Measurements from ENCODE around the gene ARMC12.

DNA sequence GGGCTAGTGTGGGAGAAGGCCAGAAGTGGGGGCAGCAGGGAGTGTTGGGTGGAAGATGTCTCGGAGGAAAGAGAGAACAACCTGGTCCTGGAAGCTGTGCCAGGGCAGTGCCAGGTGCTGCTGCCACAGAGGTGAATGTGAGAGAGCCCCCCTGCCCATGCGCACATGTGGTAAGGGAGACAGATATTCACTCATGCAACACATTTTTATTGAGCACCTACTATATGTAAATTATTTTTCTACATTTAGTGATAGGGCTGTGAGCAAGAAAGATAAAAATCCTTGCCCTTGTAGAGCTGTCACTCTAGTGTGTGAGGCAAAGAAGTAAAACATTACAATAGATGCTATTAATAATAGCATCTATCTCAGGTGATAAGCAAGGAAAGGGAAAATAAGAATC, 44.5 kb downstream of the ARMC12 start:
- TF ChIP-seq, protein P1, sequence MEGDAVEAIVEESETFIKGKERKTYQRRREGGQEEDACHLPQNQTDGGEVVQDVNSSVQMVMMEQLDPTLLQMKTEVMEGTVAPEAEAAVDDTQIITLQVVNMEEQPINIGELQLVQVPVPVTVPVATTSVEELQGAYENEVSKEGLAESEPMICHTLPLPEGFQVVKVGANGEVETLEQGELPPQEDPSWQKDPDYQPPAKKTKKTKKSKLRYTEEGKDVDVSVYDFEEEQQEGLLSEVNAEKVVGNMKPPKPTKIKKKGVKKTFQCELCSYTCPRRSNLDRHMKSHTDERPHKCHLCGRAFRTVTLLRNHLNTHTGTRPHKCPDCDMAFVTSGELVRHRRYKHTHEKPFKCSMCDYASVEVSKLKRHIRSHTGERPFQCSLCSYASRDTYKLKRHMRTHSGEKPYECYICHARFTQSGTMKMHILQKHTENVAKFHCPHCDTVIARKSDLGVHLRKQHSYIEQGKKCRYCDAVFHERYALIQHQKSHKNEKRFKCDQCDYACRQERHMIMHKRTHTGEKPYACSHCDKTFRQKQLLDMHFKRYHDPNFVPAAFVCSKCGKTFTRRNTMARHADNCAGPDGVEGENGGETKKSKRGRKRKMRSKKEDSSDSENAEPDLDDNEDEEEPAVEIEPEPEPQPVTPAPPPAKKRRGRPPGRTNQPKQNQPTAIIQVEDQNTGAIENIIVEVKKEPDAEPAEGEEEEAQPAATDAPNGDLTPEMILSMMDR (IDR thresholded peaks at IDR 0.05), result no peak
- TF ChIP-seq POLR2AphosphoS5 (IDR thresholded peaks at IDR 0.05; ENCODE audit: insufficient read depth in 1 of 2, low read depth in 1 of 2), result no peak
- no peak for TF ChIP-seq POLR2A (IDR thresholded peaks at IDR 0.05)
